Measurements from ENCODE around the gene PSMB10.

DNA sequence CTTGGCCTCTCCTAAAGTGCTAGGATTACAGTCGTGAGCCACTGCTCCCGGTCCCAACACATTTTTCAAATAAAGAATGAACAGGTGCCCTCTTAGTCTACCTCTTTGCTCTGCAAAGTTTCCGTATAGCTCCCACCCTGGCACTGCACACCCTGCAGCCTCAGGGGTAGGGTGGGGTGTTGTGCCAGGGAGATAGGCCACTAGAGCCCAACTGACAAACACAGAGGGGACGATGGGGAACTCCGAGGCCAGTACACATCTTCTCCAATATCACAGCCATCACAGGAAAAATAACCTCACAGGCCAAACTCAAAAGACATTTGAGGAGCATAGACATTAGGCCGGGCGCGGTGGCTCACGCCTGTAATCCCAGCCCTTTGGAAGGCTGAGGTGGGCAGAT lies 34.5 kb upstream of the PSMB10 start:
- TF ChIP-seq POLR2AphosphoS5 (IDR thresholded peaks at IDR 0.05): no peak
- TF ChIP-seq, protein P1, sequence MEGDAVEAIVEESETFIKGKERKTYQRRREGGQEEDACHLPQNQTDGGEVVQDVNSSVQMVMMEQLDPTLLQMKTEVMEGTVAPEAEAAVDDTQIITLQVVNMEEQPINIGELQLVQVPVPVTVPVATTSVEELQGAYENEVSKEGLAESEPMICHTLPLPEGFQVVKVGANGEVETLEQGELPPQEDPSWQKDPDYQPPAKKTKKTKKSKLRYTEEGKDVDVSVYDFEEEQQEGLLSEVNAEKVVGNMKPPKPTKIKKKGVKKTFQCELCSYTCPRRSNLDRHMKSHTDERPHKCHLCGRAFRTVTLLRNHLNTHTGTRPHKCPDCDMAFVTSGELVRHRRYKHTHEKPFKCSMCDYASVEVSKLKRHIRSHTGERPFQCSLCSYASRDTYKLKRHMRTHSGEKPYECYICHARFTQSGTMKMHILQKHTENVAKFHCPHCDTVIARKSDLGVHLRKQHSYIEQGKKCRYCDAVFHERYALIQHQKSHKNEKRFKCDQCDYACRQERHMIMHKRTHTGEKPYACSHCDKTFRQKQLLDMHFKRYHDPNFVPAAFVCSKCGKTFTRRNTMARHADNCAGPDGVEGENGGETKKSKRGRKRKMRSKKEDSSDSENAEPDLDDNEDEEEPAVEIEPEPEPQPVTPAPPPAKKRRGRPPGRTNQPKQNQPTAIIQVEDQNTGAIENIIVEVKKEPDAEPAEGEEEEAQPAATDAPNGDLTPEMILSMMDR (IDR thresholded peaks at IDR 0.05): no peak

Data from upper lobe of left lung (tissue), 4 donors.